AG10803 (cell line): ENCODE data around the gene RPL3.

Experiments used
- DNase-seq: peaks from one replicate; pipeline ENCODE4 v3.0.0; 2010; ENCODE audit warnings: low read depth
- H3K4me3 ChIP-seq: 2 replicates; pipeline ENCODE4 v1.5.1; 2011; ENCODE audit warnings: mild to moderate bottlenecking, low read length, control low read depth
- CTCF ChIP-seq: conservative IDR thresholded peaks from 2 replicates; pipeline ENCODE4 v1.5.1; 2011; ENCODE audit warnings: mild to moderate bottlenecking, low read length, control low read depth, inconsistent platforms

Gene RPL3

GRCh38 chr22:39301108-39301507 lies 18.3 kb downstream of the RPL3 start:
- TF ChIP-seq CTCF = no peak
- H3K4me3 ChIP-seq = no peak overlapping the region
- no peak for DNase-seq

GRCh38 chr22:39300186-39300830 lies 19.1 kb downstream of the RPL3 start:
- no peak for DNase-seq

GRCh38 chr22:39299829-39300178 lies 19.6 kb downstream of the RPL3 start:
- DNase-seq = no peak
- TF ChIP-seq CTCF = no peak
- H3K4me3 ChIP-seq = no peak overlapping the region

More at GRCh38 chr22:39300186-39300830, 19.1 kb downstream of the RPL3 start:
- no peak for TF ChIP-seq CTCF
- no peak overlapping the region for H3K4me3 ChIP-seq

- TF ChIP-seq CTCF = no peak
- H3K4me3 ChIP-seq = no peak overlapping the region
- no peak for DNase-seq
Observed at GRCh38 chr22:39298241-39298987, 21.0 kb downstream of the RPL3 start.

GRCh38 chr22:39297490-39298240 lies 21.8 kb downstream of the RPL3 start:
- TF ChIP-seq CTCF = no peak
- H3K4me3 ChIP-seq = no peak overlapping the region
- DNase-seq = no peak

- no peak overlapping the region for H3K4me3 ChIP-seq
- TF ChIP-seq CTCF = no peak
- DNase-seq = no peak
Observed at GRCh38 chr22:39296981-39297489, 22.4 kb downstream of the RPL3 start.
